Measurements from ENCODE around the gene IFNAR2. TPM values are rescaled to one million over a fixed set of nuclear protein-coding genes. Genes with fewer than 3 reads are reported as not detected.

IFNAR2 gene
- total RNA-seq, 1 experiment from 2014 or later, result 2.1 TPM

GRCh38 chr21:33244082-33244778 is 14.5 kb downstream of the IFNAR2 start:
- CTCF ChIA-PET, result no interaction called here
- intact Hi-C loops (cut with micrococcal nuclease), result no loop called here
- DNase-seq, result no peak

GRCh38 chr21:33244779-33245105 is 15.0 kb downstream of the IFNAR2 start:
- Histone ChIP-seq H4K20me1 (ENCODE audit: low read length) (no peaks in the 10 kb centered on the region), H3K79me2 (ENCODE audit: low read length) (no peaks in the 10 kb centered on the region), H3F3A (ENCODE audit: low read length, unreplicated experiment) (no peaks in the 10 kb centered on the region), H3K4me2 (ENCODE audit: low read length) (no peak overlapping the region), H3K9me2 (replicated peaks; ENCODE audit: low read length) (no peaks in the 10 kb centered on the region), H3K36me3 (ENCODE audit: low read depth, low read length) (peaks cover 9% of the 10 kb centered on the region; the same call in 1 of the 2 replicates), H2AFZ (ENCODE audit: low read length) (no peak overlapping the region), H3K9me3 (ENCODE audit: low read length) (no peaks in the 10 kb centered on the region), H3K27me3 (ENCODE audit: low read length) (no peaks in the 10 kb centered on the region), H3K4me3 (ENCODE audit: low read length) (no peak overlapping the region), H3K9ac (ENCODE audit: low read length) (no peak overlapping the region), H3K27ac (ENCODE audit: low read length) (no peak overlapping the region), H3K4me1 (ENCODE audit: insufficient read depth, low read length) (no peaks in the 10 kb centered on the region)
- BruUV-seq (replicated peaks), result no TSS peak
- ATAC-seq, result no peak
- CTCF ChIA-PET, result no interaction called here
- intact Hi-C loops (cut with micrococcal nuclease), result no loop called here
- POLR2A ChIA-PET (ENCODE audit: unreplicated experiment), result no interaction called here
- DNase-seq, result no peak
- TF ChIP-seq EZH2phosphoT487 (IDR thresholded peaks at IDR 0.05; ENCODE audit: borderline replicate concordance, low read length) (no peak), EZH2 (IDR thresholded peaks at IDR 0.05; ENCODE audit: low read length, unreplicated experiment) (no peak), CTCF (conservative IDR thresholded peaks at IDR 0.05; ENCODE audit: low read depth, low read length) (no peak)

More at GRCh38 chr21:33244082-33244778, 14.5 kb downstream of the IFNAR2 start:
- POLR2A ChIA-PET (ENCODE audit: unreplicated experiment), result no interaction called here
- Histone ChIP-seq H3K9me2 (replicated peaks; ENCODE audit: low read length) (no peaks in the 10 kb centered on the region), H3K79me2 (ENCODE audit: low read length) (no peaks in the 10 kb centered on the region), H3K27ac (ENCODE audit: low read length) (no peak overlapping the region), H3K36me3 (ENCODE audit: low read depth, low read length) (peaks cover 9% of the 10 kb centered on the region; the same call in 1 of the 2 replicates), H3K9ac (ENCODE audit: low read length) (no peak overlapping the region), H3K27me3 (ENCODE audit: low read length) (no peaks in the 10 kb centered on the region), H3K4me1 (ENCODE audit: insufficient read depth, low read length) (no peaks in the 10 kb centered on the region), H4K20me1 (ENCODE audit: low read length) (no peaks in the 10 kb centered on the region), H3K4me2 (ENCODE audit: low read length) (no peak overlapping the region), H3F3A (ENCODE audit: low read length, unreplicated experiment) (no peaks in the 10 kb centered on the region), H3K9me3 (ENCODE audit: low read length) (no peaks in the 10 kb centered on the region), H3K4me3 (ENCODE audit: low read length) (no peak overlapping the region), H2AFZ (ENCODE audit: low read length) (no peak overlapping the region)
- no TSS peak for BruUV-seq (replicated peaks)
- ATAC-seq, result no peak
- TF ChIP-seq EZH2 (IDR thresholded peaks at IDR 0.05; ENCODE audit: low read length, unreplicated experiment), result no peak
- no peak for TF ChIP-seq EZH2phosphoT487 (IDR thresholded peaks at IDR 0.05; ENCODE audit: borderline replicate concordance, low read length)
- TF ChIP-seq CTCF (conservative IDR thresholded peaks at IDR 0.05; ENCODE audit: low read depth, low read length), result no peak

GRCh38 chr21:33245289-33245918 is 15.7 kb downstream of the IFNAR2 start:
- intact Hi-C loops (cut with micrococcal nuclease), result no loop called here
- Histone ChIP-seq H3K4me2 (ENCODE audit: low read length) (no peak overlapping the region), H3K27me3 (ENCODE audit: low read length) (no peaks in the 10 kb centered on the region), H4K20me1 (ENCODE audit: low read length) (no peaks in the 10 kb centered on the region), H3K4me1 (ENCODE audit: insufficient read depth, low read length) (no peaks in the 10 kb centered on the region), H3K4me3 (ENCODE audit: low read length) (no peak overlapping the region), H3F3A (ENCODE audit: low read length, unreplicated experiment) (no peaks in the 10 kb centered on the region), H2AFZ (ENCODE audit: low read length) (no peak overlapping the region), H3K9ac (ENCODE audit: low read length) (no peak overlapping the region), H3K27ac (ENCODE audit: low read length) (no peak overlapping the region), H3K79me2 (ENCODE audit: low read length) (no peaks in the 10 kb centered on the region), H3K36me3 (ENCODE audit: low read depth, low read length) (peaks cover 9% of the 10 kb centered on the region; the same call in 1 of the 2 replicates), H3K9me2 (replicated peaks; ENCODE audit: low read length) (no peaks in the 10 kb centered on the region), H3K9me3 (ENCODE audit: low read length) (no peaks in the 10 kb centered on the region)
- no peak for ATAC-seq
- BruUV-seq (replicated peaks), result no TSS peak
- no peak for TF ChIP-seq CTCF (conservative IDR thresholded peaks at IDR 0.05; ENCODE audit: low read depth, low read length)
- no peak for TF ChIP-seq EZH2 (IDR thresholded peaks at IDR 0.05; ENCODE audit: low read length, unreplicated experiment)
- no peak for TF ChIP-seq EZH2phosphoT487 (IDR thresholded peaks at IDR 0.05; ENCODE audit: borderline replicate concordance, low read length)
- CTCF ChIA-PET, result no interaction called here
- no peak for DNase-seq
- POLR2A ChIA-PET (ENCODE audit: unreplicated experiment), result no interaction called here
